ENCODE data around the gene DOCK10.
"Not testable (repeated sequence)": the region's sequence is repeated elsewhere in the genome, so short reads cannot be mapped to it uniquely, and the experiment has no call there.

Gene DOCK10

DNA sequence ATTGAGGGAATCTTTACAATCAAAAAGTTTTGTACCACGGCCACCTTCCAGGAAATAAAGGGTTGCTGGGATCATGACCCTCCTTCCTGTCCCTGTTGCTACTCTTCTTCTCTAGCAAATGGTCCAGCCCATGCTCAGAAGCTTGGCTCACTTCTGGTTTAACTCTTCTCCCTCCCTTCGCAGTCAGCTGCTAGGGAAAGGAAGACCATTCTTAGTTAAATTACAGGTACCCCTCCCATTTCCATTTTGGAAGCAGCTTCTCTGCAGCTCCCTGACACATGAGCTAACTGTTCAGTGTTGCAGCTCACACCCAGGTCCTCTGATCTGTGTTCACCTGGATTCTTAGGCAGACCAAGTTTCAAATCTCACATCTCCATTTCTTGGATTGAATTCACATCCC lies 100.3 kb downstream of the DOCK10 start:
- DNase-seq, result no peak

DNA sequence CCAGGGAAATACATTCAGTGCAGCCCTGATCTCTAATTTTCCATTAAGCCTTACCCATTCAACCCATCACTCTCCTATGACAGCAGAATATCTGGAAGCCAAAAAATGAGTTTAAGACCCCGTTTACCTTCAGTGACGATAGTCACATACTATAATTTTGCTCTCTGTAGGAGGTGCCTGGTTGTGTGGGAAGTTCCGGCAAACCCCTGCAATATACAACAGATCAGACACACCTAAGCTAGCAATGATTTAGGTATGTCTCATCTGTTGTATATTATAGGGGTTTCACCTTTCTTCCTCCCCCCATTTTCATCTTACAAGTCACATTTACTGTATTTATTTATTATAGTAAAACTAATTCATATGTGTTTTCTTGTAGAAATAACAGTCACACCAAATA lies 101.7 kb downstream of the DOCK10 start:
- DNase-seq, result no peak

DNA sequence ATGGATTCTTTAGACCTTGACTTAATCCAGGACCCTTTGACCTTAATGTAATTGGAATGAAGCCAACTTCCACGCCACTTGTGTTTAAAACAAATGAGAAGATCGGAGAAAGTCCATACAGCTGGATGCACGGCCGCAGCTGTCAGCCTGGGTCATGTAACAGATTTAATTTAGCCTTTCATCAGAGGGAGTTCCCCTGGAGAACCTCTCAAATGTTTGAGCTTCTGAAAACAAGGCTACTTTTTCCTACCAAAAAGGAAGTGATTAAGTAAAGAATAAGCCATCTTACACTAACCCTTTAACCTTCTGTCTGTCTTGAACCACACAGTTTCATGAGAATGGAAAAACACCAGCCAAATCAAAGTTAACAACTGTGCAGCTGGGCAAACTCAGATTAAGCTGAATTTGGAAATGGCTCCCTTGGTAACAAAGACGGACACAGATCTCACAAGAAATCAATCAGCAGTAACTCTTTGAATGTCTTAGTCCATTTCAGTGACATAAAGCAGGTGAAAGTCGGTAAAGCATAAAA lies 103.6 kb downstream of the DOCK10 start:
- DNase-seq, result no peak

DNA sequence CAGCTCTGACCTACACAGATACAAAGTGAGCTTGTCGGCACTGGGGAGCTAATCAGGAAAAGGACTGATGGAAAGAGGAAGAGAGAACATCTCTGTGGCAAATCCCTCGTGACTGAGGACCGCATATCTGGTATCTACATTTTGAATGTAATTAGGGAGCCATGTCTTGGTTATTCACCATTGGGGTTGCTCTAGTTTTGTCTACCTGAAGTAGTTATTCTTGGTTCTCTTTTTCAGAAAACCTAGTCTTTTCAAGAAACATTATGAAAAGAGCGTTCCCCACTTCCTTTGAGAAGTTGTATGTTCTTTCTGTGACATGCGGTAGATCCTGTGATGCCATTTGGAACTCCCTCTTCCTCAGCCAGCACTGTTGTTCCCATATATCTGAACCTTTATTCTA lies 104.4 kb downstream of the DOCK10 start:
- no peak for DNase-seq

DNA sequence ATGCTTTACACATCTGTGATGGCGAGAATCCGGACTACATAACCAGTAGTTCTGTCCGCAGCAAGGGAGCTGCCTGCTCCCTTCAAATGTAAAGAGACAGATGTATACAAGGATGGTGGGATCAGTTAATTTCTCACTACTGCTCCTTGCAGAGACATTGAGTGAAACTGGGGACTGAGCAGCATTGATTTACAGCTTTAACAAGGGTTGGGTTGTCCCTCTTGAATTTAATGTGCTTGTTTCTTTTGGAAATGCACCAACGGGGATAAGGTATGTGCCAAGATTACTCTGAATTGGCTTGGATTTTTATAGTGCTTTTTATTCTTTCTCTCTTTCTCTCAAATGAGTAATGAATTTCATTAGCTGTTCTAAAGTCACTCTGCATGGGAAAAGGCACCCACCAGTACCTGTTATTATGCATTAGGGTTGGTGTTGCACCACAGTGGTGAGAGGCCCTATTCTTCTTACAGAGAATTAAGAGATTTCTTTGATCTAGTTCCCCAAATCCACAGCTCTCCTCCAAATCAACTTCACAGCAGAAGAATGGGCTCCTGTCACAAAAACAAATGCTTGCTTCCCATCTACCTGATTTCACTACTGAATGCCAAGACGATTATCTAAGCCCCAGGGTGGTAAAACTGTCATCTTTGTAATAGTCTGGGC lies 107.6 kb downstream of the DOCK10 start:
- DNase-seq, result no peak

DNA sequence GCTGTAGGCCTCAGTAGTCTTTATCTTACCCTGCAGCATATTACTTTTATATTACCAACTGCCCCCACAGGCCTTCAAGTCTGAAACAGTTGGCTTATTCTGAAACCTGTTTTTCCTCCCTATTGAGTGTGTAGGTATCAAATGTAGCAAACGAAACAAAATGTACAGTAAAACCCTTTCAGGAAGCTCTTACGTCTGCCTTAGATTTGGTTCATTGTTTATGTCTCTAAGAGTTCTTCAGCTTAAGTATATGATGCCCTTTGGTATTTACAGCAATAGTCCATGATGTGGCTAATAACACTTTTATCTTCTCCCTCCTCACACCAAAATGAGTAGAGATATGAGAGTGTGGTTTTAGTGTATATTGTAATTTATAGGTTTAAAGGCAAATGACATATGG lies 108.8 kb downstream of the DOCK10 start:
- DNase-seq, result no peak

DNA sequence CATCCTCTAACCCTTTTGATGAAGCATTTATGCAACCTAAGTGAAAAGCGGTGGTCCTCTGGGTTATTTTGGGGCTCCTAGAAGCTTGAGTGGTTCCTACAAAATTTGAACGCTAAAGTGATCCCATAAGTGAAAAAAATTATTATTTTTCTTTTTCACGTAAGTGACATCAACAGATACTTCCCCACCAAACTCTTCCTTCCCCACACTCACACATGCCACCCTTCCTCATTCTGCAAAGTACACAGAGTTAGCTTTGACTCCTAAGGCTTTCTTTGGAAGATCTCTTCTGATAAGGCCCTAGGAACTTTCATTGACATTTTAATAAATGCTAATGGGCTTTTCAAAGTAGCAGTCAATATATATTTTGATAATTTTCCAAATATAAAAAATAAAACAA lies 109.7 kb downstream of the DOCK10 start:
- DNase-seq, result no peak

DNA sequence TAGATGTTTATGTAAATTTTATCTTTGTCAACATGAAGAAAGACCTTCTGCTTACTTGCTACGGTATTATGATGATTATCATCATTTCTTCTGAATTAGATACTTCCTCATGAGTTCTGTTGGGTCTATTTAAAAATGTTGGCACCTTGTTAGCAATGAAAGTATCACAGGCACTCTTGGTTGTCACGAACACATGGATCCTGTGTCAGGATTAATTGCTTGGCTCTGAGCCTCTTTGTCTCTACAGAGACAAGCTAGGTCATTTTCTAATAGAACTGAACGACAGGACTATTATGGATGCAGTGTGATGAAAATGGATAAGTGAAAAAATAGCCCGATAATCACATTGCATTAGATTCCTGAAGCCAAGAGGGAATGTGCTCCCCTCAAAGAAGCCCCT lies 110.3 kb downstream of the DOCK10 start:
- DNase-seq, result no peak

DNA sequence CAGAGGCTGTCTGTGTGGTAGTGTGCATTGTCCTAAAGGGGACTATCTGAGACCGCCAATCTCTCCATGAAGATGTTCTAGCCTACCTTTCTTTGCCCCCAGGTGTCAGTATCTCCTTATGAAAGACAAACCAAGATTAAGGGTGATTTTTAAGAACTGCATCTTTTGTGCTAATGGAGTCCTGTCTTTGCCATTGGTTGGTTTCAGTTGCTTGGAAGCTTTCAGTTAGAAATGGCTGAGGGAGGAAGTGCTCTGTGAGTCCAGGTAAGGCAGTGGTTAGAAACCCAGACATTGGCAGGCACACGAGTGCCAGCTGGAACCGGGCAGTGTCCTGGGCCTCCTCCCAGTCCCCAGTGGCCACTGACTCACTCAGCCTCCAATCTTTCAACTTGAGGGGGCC lies 111.3 kb downstream of the DOCK10 start:
- no peak for DNase-seq

DNA sequence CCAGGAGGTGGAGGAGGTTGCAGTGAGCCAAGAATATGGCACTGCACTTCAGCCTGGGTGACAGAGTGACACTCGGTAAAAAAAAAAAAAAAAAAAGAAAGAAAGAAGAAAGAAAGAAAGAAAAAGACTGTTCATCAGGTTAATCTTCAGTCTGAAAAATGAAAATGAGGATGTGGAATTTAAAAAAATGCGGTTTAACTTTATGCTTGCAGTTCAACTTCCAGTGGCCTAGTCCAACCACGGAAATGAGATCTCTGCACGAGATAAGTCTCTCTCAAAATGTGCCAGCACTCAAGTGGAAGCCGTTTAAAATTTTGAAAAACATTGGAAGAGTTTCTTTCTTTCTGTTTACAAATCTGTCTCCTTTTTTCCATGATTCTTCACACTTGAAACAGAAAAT lies 112.1 kb downstream of the DOCK10 start:
- no peak for DNase-seq

DNA sequence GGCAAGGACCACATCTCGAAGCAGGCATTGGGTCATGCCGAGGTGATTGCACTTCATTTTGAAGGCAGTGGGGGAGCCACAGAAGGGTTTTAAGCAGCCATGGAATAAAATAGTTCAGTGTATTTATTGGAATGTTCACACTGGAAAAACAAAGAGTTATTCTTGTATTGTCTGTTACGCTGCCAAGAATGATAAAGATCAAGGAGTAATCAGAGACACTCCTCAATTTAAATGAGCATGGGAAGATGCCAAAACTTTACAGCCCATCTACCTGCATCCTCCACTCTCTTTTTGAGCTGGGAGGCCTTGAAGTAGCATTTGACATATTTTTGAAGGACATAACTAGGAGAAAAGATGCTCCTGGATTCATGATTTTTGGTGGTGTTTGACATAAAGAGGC lies 112.8 kb downstream of the DOCK10 start:
- no peak for DNase-seq

DNA sequence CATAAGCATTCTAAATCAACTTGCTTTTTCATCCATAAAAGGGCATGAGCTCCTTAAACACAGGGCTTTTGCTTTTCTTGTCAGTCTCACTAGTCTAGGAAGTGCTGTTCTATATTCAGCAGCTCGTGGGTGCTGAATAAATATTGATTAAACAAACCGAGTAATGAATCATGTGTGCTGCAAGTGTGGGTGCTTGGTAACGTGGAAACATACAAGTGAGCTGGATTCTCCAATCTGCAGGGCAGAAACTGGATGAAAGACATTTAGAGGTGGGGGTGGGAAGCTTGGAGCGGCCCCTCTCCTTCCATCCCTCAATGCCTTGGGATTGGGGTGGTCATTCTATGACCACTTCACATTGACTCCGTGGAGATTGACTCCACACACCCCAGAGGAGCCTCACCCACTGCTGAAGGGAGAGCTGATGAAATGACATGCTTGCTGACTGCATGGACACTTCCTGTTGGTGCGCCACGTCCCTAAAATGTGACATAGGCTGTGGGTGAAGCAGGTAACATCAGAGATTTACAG lies 114.6 kb downstream of the DOCK10 start:
- DNase-seq, result no peak

DNA sequence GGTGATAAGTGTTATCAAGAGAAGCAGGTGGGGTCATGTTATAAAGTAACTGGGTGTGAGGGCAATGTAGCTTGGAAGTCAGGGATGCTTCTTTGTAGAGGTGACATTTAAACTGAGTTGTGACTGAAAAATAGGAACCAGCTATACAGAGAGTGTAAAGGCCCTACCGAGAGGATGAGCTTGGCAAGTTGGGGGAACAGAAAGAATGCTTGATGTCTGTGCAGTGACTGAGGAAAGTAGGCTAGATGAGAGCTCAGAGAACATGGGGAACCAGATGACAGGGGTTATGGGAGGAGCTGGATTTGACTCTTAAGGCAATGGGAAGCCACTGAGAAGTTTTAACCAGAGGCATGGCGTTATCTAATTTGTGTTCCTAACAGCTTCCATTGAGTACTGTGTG lies 115.3 kb downstream of the DOCK10 start:
- DNase-seq, result no peak

DNA sequence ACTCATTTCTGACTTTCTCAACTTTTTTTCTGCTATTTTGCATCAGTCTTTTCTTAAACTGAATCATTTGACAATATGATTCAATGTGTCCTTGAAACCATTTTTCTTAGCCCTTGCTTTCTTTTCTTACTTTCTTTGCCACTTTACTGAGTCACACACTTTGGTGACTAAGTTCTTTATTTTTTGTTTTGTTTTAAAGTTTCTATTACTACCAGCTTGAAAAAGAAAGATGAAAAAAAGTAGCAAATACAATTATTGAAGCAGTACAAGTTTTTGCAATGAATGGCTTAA lies 116.5 kb downstream of the DOCK10 start:
- DNase-seq, result no peak

DNA sequence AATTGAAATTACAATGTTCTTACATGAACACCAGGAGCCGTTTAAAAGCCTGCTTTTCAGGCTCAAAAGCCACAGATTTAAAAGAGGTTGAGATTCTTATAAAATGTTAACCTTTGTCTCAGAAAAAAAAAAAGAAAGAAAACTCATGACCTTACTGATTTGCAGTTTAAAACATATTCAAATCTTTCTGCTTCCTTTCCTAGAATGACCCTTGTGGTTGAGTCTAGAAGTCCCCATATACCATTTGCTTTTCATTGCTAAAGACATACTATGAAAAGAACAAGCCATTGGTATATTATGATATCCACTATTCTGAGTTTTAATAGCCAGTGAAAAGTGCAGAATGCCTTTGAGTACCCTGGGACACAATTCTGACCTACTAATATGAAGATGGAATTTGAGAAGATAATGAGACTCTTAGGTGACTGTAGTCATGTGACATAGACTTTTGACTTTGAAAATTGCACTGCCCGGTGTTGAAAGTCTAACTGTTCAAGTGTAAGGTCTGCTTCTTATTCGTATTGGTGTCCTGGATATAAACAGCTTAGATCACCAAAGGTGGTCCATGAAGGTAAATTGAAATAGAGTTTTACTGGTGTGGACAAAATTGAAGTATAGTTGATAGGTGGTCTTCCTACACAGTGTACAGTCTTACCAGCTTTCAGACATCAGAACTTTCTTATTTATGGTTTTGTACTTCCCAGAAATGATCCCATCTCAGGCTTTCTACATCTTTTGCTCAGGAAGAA lies 117.0 kb downstream of the DOCK10 start:
- no peak for DNase-seq

DNA sequence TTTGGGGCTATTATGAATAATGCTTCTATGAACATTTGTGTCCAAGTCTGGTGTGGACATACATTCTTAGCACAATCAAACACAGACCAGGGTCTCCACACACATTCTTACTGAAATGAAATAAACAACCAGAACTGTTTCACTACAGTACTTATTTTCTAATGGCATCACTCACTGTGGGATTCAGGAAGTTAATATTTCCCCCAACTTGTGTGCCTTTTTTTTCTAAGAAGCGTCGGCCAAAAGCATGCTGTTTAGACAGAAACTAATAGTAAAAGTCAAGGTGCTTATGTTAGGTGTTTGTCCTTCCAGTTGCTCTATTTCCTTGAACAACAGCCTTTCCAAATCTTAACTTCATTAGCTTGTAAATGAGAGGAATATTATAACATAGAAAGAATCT lies 117.6 kb downstream of the DOCK10 start:
- DNase-seq, result no peak

DNA sequence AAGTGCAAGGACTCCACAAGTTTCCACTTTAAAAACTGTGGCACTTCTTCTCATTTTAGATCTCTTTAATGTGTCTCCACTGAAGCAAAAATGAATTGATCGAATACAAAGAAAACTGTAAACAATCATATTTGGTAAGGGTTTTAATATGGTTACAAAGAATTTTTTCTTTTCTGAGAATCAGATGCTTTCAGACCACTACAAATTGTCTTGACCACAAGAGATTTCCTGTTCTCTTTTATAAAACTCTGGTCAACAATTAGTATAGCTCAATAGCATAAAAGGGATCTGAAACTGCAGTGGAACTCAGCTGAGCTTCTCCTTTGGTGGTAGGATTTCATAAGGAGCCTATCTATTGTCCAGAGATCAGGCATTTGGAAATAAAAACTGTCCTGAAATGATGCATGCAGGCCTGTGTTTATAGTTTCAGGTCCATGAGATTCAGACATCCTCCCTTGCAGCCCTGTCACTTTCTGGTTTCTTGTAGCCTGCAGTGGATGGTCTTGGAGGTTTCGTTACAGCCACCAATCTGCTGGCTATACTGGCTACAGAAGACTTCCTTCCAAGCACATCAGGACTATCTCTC lies 120.0 kb downstream of the DOCK10 start:
- no peak for DNase-seq

DNA sequence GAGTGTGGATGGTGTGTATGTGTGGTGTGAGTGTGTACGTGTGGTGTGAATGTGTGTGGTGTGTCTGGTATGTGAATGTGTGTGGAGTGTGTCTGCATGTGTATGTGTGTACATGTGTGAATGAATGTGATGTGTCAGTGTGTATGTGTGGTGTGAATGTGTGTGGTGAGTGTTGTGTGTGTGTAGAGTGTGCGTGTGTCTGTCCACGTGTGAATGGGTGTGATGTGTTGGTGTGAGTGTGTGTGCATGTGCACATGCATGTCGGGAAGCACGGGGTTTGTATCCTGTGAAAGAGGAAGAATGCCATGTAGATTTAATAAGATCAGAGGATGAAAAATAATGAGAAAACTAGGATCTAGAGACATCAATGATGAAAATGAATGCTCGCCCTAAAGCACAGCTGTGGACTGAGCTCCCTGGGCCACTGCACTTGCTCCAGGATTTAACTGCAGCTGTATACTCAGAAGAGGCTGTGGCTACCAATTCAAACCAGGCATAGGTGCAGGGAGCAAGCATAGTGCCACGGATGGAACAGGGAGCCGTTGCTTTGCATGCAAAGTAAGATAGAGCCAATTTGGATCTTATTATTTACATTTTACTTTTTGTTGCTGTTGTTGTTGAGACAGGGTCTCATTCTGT lies 122.7 kb downstream of the DOCK10 start:
- DNase-seq, result no peak

DNA sequence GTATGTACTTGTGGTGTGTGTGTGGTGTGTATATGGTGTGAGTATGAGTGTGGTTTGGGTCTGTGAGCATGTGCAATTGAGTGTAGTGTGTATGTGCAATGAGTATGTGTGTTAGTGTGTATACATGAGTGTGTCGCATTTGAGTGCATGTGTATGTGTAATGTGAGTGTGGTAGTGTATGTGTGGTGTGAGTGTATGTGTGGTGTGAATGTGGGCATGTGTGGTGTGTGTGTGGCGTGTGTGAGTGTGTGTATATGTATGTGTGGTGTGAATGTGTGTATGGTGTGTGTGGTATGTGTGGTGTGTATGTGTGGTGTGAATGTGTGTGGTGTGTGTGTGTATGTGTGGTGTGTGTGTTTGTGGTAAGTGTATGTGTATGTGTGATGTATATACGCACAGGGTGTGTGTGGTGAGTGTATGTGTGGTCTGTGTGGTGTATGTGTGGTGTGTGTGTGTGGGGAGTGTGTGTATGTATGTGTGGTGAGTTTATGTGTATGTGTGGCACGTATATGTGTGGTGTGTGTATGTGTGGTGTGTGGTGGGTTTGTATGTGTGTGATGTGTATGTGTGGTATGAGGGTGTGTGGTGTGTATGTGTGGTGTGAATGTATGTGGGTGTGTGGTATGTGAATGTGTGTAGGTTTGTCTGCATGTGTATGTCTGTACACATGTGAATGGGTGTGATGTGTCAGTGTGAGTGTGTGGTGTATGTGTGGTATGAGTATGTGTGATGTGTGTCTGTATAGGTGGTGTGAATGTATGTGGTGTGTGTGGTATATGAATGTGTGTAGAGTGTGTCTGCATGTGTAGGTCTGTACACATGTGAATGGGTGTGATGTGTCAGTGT lies 123.4 kb downstream of the DOCK10 start:
- no peak for DNase-seq

DNA sequence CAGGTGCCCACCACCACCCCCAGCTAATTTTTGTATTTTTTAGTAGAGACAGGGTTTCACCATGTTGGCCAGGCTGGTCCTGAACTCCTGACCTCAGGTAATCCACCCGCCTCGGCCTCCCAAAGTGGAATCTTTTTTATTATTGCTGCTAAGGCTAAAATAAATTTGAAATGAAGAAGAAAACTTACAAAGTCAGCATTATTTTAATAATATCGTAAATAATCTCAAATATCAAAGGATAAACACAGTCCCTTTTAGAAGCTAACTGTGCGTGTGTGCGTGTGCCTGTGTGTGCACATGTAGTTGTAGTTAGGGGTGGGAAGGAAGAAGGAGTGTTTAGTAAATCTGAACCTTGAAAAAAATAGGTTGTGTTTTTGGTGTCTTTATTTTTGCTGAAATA lies 125.0 kb downstream of the DOCK10 start:
- DNase-seq, result not testable (repeated sequence)

DNA sequence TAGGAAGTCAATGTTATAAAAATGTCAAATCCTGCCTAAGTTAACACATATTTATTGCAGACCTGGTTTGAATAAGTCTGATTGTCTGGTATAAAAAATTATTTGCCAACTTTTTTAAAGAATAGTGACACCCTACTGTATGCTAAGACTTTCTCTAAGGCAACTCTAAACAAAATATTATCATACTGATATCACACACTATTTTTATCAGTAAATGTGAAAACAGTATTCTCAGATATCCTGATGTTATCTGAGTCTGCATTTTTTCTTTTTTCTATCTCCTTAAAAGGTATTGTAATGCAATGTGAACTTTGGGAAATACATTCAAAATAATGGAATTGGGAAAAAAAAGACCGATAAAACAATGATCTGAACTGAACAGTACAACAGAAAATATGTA lies 127.1 kb downstream of the DOCK10 start:
- no peak for DNase-seq

DNA sequence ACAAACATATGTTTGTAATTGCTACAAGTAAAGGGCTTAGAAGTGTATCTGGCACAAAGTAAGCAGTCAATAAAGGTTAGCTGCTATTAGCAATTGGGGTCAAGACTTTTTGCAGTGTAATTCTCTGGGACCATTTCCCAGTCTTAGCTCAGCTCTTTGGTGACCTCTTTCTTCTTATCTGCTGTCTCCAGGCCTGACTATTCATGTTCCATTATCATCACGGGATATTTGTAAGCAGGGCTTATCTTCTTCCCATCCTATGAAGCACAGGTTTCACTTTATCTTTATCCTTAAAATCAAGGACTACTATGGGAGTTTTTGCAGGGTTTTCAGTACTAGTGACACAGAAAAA lies 131.7 kb downstream of the DOCK10 start:
- DNase-seq, result no peak

All from NCI-H2107 (cell line).